ENCODE measurements around the gene ADGRE2.

ADGRE2 gene

GRCh38 chr19:14731200-14731599 is 47.2 kb downstream of the ADGRE2 start:
- DNase-seq = no peak

- no peak for DNase-seq
Measured at GRCh38 chr19:14728595-14728994, 49.8 kb downstream of the ADGRE2 start.

- DNase-seq = no peak
Measured at GRCh38 chr19:14722127-14722526, 56.2 kb downstream of the ADGRE2 start.

GRCh38 chr19:14719162-14719561 is 59.2 kb downstream of the ADGRE2 start:
- DNase-seq = no peak

DNA sequence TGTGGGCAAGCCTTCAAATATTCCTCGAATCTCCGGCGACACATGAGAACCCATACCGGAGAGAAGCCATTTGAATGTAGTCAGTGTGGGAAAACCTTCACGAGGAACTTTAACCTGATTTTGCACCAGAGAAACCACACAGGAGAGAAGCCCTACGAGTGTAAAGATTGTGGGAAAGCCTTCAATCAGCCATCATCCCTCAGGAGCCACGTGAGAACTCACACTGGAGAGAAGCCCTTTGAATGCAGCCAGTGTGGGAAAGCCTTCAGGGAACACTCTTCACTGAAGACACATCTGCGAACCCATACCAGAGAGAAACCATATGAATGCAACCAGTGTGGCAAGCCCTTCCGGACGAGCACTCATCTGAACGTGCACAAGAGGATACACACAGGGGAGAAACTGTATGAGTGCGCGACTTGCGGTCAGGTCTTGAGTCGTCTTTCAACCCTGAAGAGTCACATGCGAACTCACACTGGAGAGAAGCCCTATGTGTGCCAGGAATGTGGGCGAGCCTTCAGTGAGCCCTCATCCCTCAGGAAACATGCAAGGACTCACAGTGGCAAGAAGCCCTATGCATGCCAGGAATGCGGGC is 59.7 kb downstream of the ADGRE2 start:
- no peak for DNase-seq

GRCh38 chr19:14715841-14716240 is 62.5 kb downstream of the ADGRE2 start:
- DNase-seq = no peak

DNA sequence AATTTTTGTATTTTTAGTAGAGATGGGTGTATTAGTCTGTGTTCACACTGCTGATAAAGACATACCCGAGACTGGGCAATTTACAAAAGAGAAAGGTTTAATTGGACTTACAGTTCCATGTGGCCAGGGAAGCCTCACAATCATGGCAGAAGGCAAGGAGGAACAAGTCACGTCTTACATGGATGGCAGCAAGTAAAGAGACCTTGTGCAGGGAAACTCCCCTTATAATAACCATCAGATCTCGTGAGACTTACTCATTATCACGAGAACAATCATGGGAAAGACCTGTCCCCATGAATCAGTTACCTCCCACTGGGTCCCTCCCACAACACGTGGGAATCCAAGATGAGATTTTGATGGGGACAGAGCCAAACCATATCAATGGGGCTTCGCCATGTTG is 73.9 kb downstream of the ADGRE2 start:
- no peak for DNase-seq

- DNase-seq = no peak
Measured at GRCh38 chr19:14703833-14704232, 74.5 kb downstream of the ADGRE2 start.

DNA sequence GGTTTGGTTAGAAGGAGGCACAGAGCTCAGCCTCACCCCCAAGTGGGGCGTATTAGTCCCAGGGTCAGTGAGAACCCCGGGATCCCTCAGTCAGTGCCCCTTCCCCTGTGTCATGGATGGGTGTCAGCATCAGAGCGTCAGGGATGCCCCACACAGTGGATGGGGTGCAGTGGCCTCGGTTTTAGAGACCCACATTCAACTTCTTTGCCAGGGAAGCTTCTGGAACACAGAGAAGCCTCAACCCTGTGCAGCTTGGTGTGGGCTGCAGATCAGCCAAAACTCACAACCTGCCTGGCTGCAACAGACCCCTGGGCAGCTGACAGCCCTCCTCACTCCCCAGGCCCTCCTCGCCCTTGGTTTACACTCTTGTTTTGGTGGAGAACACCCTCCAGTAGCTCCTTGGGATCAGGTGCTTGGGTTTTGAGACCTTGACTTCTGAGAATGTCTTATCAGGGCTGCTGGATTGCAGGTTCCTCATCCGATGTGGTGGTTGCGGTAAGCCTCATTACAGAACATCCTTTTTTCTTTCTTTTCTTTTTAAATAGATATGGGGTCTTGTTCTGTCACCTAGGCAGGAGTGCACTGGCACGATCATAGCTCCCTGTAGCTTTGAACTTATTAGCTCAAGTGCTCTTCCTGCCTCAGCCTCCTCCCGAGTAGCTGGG is 77.5 kb downstream of the ADGRE2 start:
- no peak for DNase-seq

DNA sequence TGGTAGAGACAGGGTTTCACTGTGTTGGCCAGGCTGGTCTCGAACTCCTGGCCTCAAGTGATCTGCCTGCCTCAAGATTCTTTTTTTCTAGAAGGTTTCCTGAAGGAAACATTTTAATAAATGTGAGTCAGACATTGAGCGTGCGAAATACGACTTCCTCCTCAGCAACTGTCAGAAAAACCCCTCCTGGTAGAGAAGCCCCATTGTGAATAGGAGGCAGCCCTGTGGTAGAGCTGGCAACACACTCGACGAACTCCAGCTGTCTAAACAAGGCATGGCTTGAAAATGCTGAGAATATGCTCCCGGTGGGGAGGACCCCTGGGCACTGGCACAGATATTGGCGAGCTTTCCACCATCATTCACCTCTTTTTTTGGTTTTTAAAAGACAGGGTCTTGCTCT is 78.7 kb downstream of the ADGRE2 start:
- no peak for DNase-seq

GRCh38 chr19:14695471-14695870 is 82.9 kb downstream of the ADGRE2 start:
- DNase-seq = no peak

- no peak for DNase-seq
Measured at GRCh38 chr19:14694641-14695266, 83.6 kb downstream of the ADGRE2 start.

- DNase-seq = peak; percentile 94
Measured at GRCh38 chr19:14689598-14690503, 88.5 kb downstream of the ADGRE2 start, which contains the start of gene ZNF333. ZNF333 (plus strand) TSS chr19:14690048; CDS start chr19:14693492, 3,444 bp downstream.

GRCh38 chr19:14686411-14686810 is 91.9 kb downstream of the ADGRE2 start:
- DNase-seq = no peak

GRCh38 chr19:14683439-14683838 is 94.9 kb downstream of the ADGRE2 start:
- peak; percentile 49 for DNase-seq
